CD1c-positive myeloid dendritic cell (primary cell): Measurements from ENCODE around the gene TMEM38A.
"Not testable (repeated sequence)": the region's sequence is repeated elsewhere in the genome, so short reads cannot be mapped to it uniquely, and the experiment has no call there.

Source experiments
- DNase-seq: peaks from one replicate; pipeline ENCODE4 v3.0.0-alpha.2; 2016; ENCODE audit errors: extremely low spot score

Gene TMEM38A

DNA sequence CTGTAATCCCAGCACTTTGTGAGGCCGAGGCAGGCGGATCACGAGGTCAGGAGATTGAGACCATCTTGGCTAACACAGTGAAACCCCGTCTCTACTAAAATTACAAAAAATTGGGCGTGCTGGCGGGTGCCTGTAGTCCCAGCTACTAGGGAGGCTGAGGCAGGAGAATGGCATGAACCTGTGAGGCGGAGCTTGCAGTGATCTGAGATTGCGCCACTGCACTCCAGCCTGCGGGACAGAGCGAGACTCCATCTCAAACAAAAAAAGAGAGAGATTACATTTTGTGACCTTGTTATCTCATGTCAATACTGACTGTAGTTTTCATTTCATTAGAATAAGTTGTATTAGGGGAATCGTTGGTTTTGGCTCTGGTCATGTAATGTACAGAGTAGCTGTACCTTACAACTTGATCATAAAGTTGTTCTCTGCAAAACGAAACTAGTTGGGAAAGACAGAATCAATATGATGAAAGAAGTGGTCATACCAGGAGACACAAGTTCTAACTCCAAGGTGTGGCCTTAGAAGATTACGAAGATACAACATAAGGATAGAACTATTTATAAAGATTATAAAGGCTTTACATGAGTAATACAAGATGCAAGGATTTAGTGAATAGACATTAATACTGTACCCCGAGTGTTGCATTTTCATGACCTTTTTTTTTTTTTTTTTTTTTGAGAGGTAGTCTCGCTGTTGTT is 15.3 kb downstream of the TMEM38A start:
- DNase-seq = no peak

GRCh38 chr19:16677055-16677454 is 16.1 kb downstream of the TMEM38A start:
- no peak for DNase-seq

DNA sequence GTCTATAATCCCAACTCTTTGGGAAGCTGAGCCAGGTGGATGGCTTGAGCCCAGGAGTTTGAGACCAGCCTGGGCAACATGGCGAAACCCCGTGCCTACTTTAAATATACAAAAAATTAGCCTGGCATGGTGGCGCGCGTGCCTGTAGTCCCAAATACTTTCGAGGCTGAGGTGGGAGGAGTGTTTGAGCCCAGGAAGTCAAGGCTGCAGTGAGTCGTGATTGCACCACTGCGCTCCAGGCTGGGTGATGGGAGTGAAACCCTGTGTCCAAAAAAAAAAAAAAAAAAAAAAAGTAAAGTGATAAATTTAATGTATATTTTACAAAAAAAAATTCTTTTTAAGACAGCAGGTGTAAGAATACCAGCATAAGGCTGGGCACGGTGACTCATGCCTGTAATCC is 17.6 kb downstream of the TMEM38A start:
- DNase-seq = no peak

DNA sequence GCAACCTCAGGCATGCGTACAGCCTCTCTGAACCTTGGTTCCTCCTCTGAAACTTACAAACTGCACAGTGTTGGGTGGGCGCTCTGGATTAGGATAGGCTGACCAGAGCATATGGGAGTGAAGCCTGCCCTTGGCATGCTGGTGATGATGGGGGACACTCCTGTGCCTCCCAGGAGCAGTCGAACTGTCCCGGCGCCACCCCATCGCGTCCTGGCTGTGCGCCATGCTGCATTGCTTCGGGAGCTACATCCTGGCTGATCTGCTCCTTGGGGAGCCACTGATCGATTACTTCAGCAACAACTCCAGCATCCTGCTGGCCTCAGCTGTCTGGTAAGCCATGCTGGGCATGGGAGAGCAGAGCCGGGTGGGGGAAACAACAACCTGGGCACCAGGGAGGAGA is 18.9 kb downstream of the TMEM38A start:
- DNase-seq = no peak

- no peak for DNase-seq
These were observed 21.6 kb downstream of the TMEM38A start for GRCh38 chr19:16682539-16682938.

- no peak for DNase-seq
These were observed 23.3 kb downstream of the TMEM38A start for GRCh38 chr19:16684216-16684615.

GRCh38 chr19:16688084-16688483 is 27.1 kb downstream of the TMEM38A start:
- DNase-seq = no peak

GRCh38 chr19:16698914-16699313 is 38.0 kb downstream of the TMEM38A start:
- no peak for DNase-seq

DNA sequence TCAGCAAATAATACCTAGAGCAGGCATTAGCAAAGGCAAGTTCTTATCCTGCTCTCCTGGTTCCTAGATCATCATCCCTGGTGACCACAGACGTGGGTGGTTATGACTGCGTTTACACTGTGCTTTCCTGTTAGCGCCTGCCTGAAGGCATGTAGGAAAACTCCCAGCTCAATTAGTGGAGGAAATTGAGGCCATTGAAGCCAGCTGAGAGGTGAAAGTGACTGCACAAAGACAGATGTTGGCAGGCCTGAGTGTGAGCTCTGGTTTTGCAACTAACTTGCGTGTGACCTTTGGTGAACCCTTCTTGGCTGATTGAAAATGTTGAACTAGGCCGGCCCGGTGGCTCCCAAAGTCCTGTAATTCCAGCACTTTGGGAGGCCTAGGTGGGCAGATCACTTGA is 41.2 kb downstream of the TMEM38A start:
- DNase-seq = no peak

- no peak for DNase-seq
These were observed 42.7 kb downstream of the TMEM38A start for GRCh38 chr19:16703677-16704076.

GRCh38 chr19:16710870-16711269 is 49.9 kb downstream of the TMEM38A start:
- not testable (repeated sequence) for DNase-seq

GRCh38 chr19:16712295-16712694 is 51.4 kb downstream of the TMEM38A start:
- not testable (repeated sequence) for DNase-seq

GRCh38 chr19:16714702-16715287 is 53.9 kb downstream of the TMEM38A start:
- DNase-seq = peak; percentile 62

- DNase-seq = no peak
These were observed 54.7 kb downstream of the TMEM38A start for GRCh38 chr19:16715611-16716010.

DNA sequence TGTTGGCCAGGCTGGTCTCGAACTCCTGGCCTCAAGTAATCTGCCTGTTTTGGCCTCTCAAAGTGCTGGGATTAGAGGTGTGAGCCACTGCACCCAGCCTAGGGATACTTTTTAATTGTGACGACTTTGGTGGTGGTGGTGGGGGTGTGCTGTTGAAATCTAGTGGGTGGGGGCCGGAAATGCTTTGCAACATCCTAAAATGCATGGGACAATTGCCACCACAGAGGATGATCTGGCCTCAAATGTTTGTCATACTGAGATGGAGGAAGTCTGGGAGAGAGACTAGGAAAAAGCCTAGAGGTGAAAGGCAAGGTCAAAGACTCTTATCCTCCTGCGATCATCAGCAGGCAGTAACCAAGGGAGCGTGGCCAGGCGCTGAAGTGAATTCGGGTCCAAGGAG is 60.1 kb downstream of the TMEM38A start:
- DNase-seq = peak; percentile 4

GRCh38 chr19:16722591-16722990 is 61.7 kb downstream of the TMEM38A start:
- DNase-seq = no peak

GRCh38 chr19:16726916-16727315 is 66.0 kb downstream of the TMEM38A start:
- no peak for DNase-seq

- DNase-seq = not testable (repeated sequence)
These were observed 74.8 kb downstream of the TMEM38A start for GRCh38 chr19:16735650-16736266.

- no peak for DNase-seq
These were observed 75.8 kb downstream of the TMEM38A start for GRCh38 chr19:16736709-16737108.

GRCh38 chr19:16737911-16738310 is 77.0 kb downstream of the TMEM38A start:
- DNase-seq = no peak

GRCh38 chr19:16739546-16739945 is 78.6 kb downstream of the TMEM38A start:
- DNase-seq = no peak
